GM12878 (cell line): ENCODE data around the gene EPHA4. TPM values are rescaled to one million over a fixed set of nuclear protein-coding genes. Genes with fewer than 3 reads are reported as not detected.

ENCODE experiments used
- ATAC-seq: fragments of 200-7000 bp; cut with Tn5 transposase; 3 replicates; pipeline ENCODE4 v1.9.1; 2020; ENCODE audit warnings: mild to moderate bottlenecking, moderate library complexity
- BruUV-seq: library from RNA; stranded (reverse); fragments of 400-500 nt; replicated peaks from 2 replicates; lab custom pipeline; 2021; lab: Mats Ljungman, UMichigan
- CTCF ChIA-PET: fragments of 300-600 bp; sonication (Branson Sonifier 250); formaldehyde crosslinking; extraction: SDS; loops from one replicate; lab custom pipeline; 2021; ENCODE audit warnings: inconsistent platforms; lab: Yijun Ruan, JAX
- POLR2A ChIA-PET: fragments of 350-600 bp; formaldehyde crosslinking; extraction: SDS; loops from one replicate; lab custom pipeline; 2021; ENCODE audit warnings: inconsistent platforms; lab: Charles Lee
- RAD21 ChIA-PET: fragments of 300-600 bp; sonication (Branson Sonifier 250); formaldehyde crosslinking; loops from one replicate; lab custom pipeline; 2023; ENCODE audit warnings: antibody characterized with exemption; ENCODE audit not compliant: unreplicated experiment; lab: Charles Lee
- SMC1A ChIA-PET: fragments of 300-600 bp; sonication (Branson Sonifier 250); formaldehyde crosslinking; loops from one replicate; lab custom pipeline; 2023; ENCODE audit not compliant: unreplicated experiment, uncharacterized antibody; lab: Charles Lee
- DNase-seq: peaks from one replicate; pipeline ENCODE4 v3.0.0-alpha.2; 2011; ENCODE audit warnings: low read depth, low spot score
- FAIRE-seq: peaks from 3 replicates; lab custom pipeline; 2011; peaks lifted over from hg19 to GRCh38; lab: Jason Lieb, UNC
- H2AFZ ChIP-seq: 2 replicates; pipeline ENCODE4 v1.6.0; 2011; ENCODE audit warnings: low read depth, low read length, control low read depth; ENCODE audit not compliant: control insufficient read depth
- H3K27ac ChIP-seq: 2 replicates; pipeline ENCODE4 v1.5.1; 2011; ENCODE audit warnings: control low read depth; ENCODE audit not compliant: control insufficient read depth, insufficient read depth
- H3K27me3 ChIP-seq, 2 experiments: replicated peaks in 1 of 2; 2 replicates each; pipeline versions ENCODE4 v1.6.0 to v1.6.1; 2011; ENCODE audit warnings: low read length in 1 of 2; ENCODE audit not compliant: control insufficient read depth in 2 of 2, insufficient read depth in 2 of 2
- H3K36me3 ChIP-seq, 2 experiments: 2 replicates each; pipeline ENCODE4 v1.5.1; 2011; ENCODE audit warnings: low read length in 1 of 2; ENCODE audit not compliant: control insufficient read depth in 2 of 2, insufficient read depth in 2 of 2
- H3K4me1 ChIP-seq: 2 replicates; pipeline ENCODE4 v1.6.1; 2011; ENCODE audit warnings: mild to moderate bottlenecking, low read length, moderate library complexity, mixed read lengths; ENCODE audit not compliant: control insufficient read depth, insufficient read depth
- H3K4me2 ChIP-seq: 2 replicates; pipeline ENCODE4 v1.6.0; 2011; ENCODE audit warnings: control low read depth; ENCODE audit not compliant: control insufficient read depth, insufficient read depth
- H3K4me3 ChIP-seq: fragments of 200-600 bp; sonication (generic); 2 replicates; pipeline ENCODE4 v1.5.1; 2016
- H3K79me2 ChIP-seq: 2 replicates; pipeline ENCODE4 v1.6.0; 2011; ENCODE audit warnings: low read length; ENCODE audit not compliant: control insufficient read depth, insufficient read depth
- H3K9ac ChIP-seq: 2 replicates; pipeline ENCODE4 v1.8.0; 2011; ENCODE audit warnings: low read length, control low read depth, mixed read lengths; ENCODE audit not compliant: control insufficient read depth, insufficient read depth
- H3K9me3 ChIP-seq: replicated peaks from 3 replicates; pipeline ENCODE4 v1.5.1; 2011; ENCODE audit warnings: mild to moderate bottlenecking, low read length; ENCODE audit not compliant: control insufficient read depth, insufficient read depth
- H4K20me1 ChIP-seq: 2 replicates; pipeline ENCODE4 v1.6.0; 2011; ENCODE audit not compliant: control insufficient read depth, insufficient read depth
- CHD2 ChIP-seq: IDR thresholded peaks from 2 replicates; pipeline ENCODE4 v1.6.1; 2011; ENCODE audit warnings: low read depth, low read length, improper control_type of control experiment, borderline replicate concordance
- JUND ChIP-seq: IDR thresholded peaks from 2 replicates; pipeline ENCODE4 v1.6.1; 2012; ENCODE audit warnings: low read depth, mild to moderate bottlenecking, low read length, improper control_type of control experiment, moderate library complexity
- NFXL1 ChIP-seq: fragments of 450-650 bp; IDR thresholded peaks from 2 replicates; pipeline ENCODE4 v1.6.1; 2017; ENCODE audit warnings: antibody characterized with exemption, mild to moderate bottlenecking, borderline replicate concordance
- TCF7 ChIP-seq: IDR thresholded peaks from 2 replicates; pipeline ENCODE4 v1.6.1; 2014; ENCODE audit warnings: antibody characterized with exemption, borderline replicate concordance
- ZNF384 ChIP-seq: IDR thresholded peaks from 2 replicates; pipeline ENCODE4 v1.6.1; 2012; ENCODE audit warnings: low read depth, mild to moderate bottlenecking, low read length, improper control_type of control experiment, borderline replicate concordance
- WGBS: methylation state at CpG from one replicate; pipeline ENCODE4 v1.1.6; 2016; ENCODE audit warnings: low lambda C conversion rate; ENCODE audit not compliant: insufficient replicate concordance, insufficient coverage; ENCODE audit errors: missing lambda C conversion rate; 5-methylcytosine and 5-hydroxymethylcytosine counted together
- in situ Hi-C: fragments of 300-500 bp; cut with MboI; formaldehyde crosslinking; loops from 9 replicates; pipeline ENCODE4 v1.14.3; 2018; ENCODE audit warnings: mixed read lengths
- intact Hi-C: fragments of 100-400 bp; cut with micrococcal nuclease; formaldehyde crosslinking; loops from one replicate; pipeline ENCODE4 v1.14.2; 2022; ENCODE audit not compliant: unreplicated experiment
- polyA plus RNA-seq, 11 experiments: library from polyadenylated mRNA; depleted of rRNA in 4 of 11; unstranded in 6 of 11; stranded (reverse) in 5 of 11; fragments of >200 nt; fragmentation: Nextera tagmentation in 4 of 11; fragmentation: Illumina TruSeq in 1 of 11; extraction: Ambion mirVana in 4 of 11; extraction: Trizol in 1 of 11; gene quantifications; 1 replicate in 1 of 11; 2 replicates in 10 of 11; pipeline versions ENCODE4 v1.2.1 to v1.2.3, GENCODE V29; 2011 to 2016; ENCODE audit warnings: inconsistent platforms in 2 of 11, missing spikeins in 2 of 11, low read depth in 1 of 11
- total RNA-seq, 4 experiments: library from RNA; depleted of rRNA in 3 of 4; stranded (reverse); fragments of >200 nt in 3 of 4; fragmentation: Illumina TruSeq in 1 of 4; extraction: Trizol in 1 of 4; gene quantifications; 2 replicates each; pipeline versions ENCODE4 v1.2.1 to v1.2.3, GENCODE V29; 2013 to 2021
- TF ChIP-seq, protein P1 (sequence below): IDR thresholded peaks from 2 replicates; pipeline ENCODE4 v1.6.1; 2011; ENCODE audit warnings: mild to moderate bottlenecking, low read depth, low read length, moderate library complexity; ENCODE audit not compliant: insufficient replicate concordance

Gene EPHA4
- total and polyA plus RNA-seq, 10 of the 15 experiments (the other 5 are each of a cell fraction or from before 2014, with no cell fraction given) = 0.06 to 1.5 (median 0.33) TPM; not detected in 1

DNA sequence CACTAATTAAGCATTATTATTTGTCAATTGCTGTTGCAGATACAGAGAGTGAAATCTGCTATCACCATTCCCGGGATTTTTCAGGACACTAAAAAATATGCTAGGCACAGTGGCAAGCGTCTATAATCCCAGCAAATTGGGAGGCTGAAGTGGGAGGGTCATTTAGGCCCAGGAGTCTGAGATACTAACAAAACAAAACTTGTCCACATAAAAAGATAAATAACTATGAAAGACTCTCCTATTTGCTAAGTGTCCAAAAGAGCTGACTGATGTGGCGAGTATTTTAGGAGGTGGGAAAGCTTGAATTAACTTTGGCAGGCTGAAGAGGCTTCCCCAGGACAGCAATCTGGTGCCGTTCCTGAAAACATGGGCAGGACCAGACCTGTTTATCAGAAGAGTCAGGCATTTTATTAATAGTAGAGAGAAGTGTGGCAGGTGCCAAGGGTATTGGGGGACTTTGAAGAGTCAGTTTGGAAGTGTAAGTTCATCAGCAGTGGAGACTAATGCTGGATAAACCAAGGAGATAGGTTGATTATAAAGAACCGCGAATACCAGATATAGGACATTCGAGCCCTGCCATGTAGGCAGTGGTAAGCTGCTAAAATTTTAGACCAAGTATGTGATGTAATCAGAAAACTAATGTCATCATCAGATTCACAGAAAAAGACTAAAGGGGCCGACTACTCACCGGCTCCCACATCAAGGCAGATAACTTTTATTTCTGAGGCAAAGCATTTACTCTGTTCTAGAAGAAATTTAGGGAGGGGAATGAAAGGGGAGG lies 201.8 kb downstream of the EPHA4 start:
- Histone ChIP-seq H3K27me3 (no peaks in the 10 kb centered on the region), H3K4me3 (no peak overlapping the region), H3K36me3 (no peaks in the 10 kb centered on the region), H4K20me1 (no peaks in the 10 kb centered on the region), H3K4me1 (no peaks in the 10 kb centered on the region), H3K9me3 (no peaks in the 10 kb centered on the region), H3K79me2 (no peaks in the 10 kb centered on the region), H3K27ac (no peak overlapping the region), H3K4me2 (no peak overlapping the region), H3K9ac (no peak overlapping the region), H2AFZ (no peak overlapping the region)
- intact Hi-C loops = no loop called here
- in situ Hi-C loops = no loop called here
- FAIRE-seq (no peak), DNase-seq (no peak), ATAC-seq (no peak)
- WGBS = 40% methylated on average over 9 of the region's 9 CpGs
- RAD21 ChIA-PET = no interaction called here
- TF ChIP-seq CHD2 (no peak), JUND (no peak), TCF7 (no peak), ZNF384 (no peak), NFXL1 (no peak)
- TF ChIP-seq, protein P1, sequence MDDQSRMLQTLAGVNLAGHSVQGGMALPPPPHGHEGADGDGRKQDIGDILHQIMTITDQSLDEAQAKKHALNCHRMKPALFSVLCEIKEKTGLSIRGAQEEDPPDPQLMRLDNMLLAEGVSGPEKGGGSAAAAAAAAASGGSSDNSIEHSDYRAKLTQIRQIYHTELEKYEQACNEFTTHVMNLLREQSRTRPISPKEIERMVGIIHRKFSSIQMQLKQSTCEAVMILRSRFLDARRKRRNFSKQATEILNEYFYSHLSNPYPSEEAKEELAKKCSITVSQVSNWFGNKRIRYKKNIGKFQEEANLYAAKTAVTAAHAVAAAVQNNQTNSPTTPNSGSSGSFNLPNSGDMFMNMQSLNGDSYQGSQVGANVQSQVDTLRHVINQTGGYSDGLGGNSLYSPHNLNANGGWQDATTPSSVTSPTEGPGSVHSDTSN = no peak
- POLR2A ChIA-PET = no interaction called here
- CTCF ChIA-PET = interaction anchor here (0.6 kb wide), 1 partner anchor 70 kb away, joined by 3 read pairs; no protein-coding TSS in a partner anchor
- BruUV-seq = no TSS peak
- SMC1A ChIA-PET = interaction anchor here (1.3 kb wide), 1 partner anchor 10 kb away, joined by 4 read pairs; no protein-coding TSS in a partner anchor
